Activated T-helper 1 cell treated with anti-CD3 and anti-CD28 coated beads, Interleukin-12 subunit alpha, Interleukin-12 subunit beta, Interleukin-2, Interleukin-4 antibody, amounts not matched to agents 30 ng/mL and 10 ng/mL and 1 ng/mL, durations not matched to agents 14 hours and 24 hours and 36 hours (primary cell): Measurements from ENCODE around the gene TTL. TPM values are rescaled to one million over a fixed set of nuclear protein-coding genes. Genes with fewer than 3 reads are reported as not detected.
"Not testable (repeated sequence)": the region's sequence is repeated elsewhere in the genome, so short reads cannot be mapped to it uniquely, and the experiment has no call there.

Source experiments
- DNase-seq: peaks from one replicate; pipeline ENCODE4 v3.0.0; 2021; ENCODE audit warnings: low spot score
- H3K27ac Mint-ChIP-seq: one replicate; pipeline ENCODE4 v1.8.0; 2021; ENCODE audit warnings: mild to moderate bottlenecking, mixed read lengths
- H3K27me3 Mint-ChIP-seq: one replicate; pipeline ENCODE4 v1.8.0; 2022; ENCODE audit warnings: mild to moderate bottlenecking, moderate library complexity, mixed read lengths; ENCODE audit not compliant: insufficient read depth
- H3K36me3 Mint-ChIP-seq: one replicate; pipeline ENCODE4 v1.8.0; 2021; ENCODE audit warnings: low read depth, mixed read lengths
- H3K4me1 Mint-ChIP-seq: one replicate; pipeline ENCODE4 v1.8.0; 2021; ENCODE audit warnings: low read depth, mixed read lengths
- H3K4me3 Mint-ChIP-seq: one replicate; pipeline ENCODE4 v1.8.0; 2021; ENCODE audit warnings: mild to moderate bottlenecking, moderate library complexity, mixed read lengths
- H3K9me3 Mint-ChIP-seq: one replicate; pipeline ENCODE4 v1.8.0; 2021; ENCODE audit warnings: mixed read lengths
- intact Hi-C: fragments of 100-400 bp; cut with micrococcal nuclease; formaldehyde crosslinking; loops from one replicate; pipeline ENCODE4 v1.15.1; 2024
- total RNA-seq: library from RNA; stranded (reverse); gene quantifications from 2 replicates; pipeline ENCODE4 v1.2.3, GENCODE V29; 2022

The TTL gene
- total RNA-seq, 1 donor from 2014 or later, result 45.2 TPM

DNA sequence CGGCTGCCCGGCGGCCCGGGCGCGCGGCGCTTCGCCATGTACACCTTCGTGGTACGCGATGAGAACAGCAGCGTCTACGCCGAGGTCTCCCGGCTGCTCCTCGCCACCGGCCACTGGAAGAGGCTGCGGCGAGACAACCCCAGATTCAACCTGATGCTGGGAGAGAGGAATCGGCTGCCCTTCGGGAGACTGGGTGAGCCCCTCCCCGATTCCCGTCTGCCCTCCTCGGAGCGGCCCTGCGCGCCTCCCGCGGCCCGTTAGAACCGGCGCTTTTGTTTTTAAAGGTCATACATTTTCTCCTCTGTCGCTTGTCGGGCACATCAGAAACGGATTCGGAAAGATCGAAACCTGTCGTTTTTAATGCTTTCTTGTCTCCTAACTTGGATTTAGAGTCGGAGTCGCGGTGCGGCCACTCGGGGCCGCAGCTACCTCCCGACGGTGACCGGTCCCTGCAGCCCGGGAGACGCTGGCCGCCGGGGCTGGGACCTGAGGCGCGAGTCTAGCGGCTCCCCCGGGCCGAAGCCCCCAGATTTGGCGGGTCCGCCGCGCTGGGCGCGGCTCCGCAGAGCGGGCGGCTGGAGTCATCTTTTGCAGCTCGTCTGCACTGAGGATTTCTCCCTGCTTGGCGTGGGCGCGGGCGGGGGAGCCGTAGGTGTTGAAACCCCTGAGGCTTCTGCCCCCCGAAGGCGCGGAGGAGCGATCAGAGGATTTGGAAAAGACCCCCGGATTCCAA, 519 bp downstream of the TTL start:
- H3K9me3 Mint-ChIP-seq, result no peaks in the 10 kb centered on the region
- peaks cover 22% of the 10 kb centered on the region for H3K36me3 Mint-ChIP-seq
- intact Hi-C loops, result loop anchor here (5.0 kb wide), 5 partner anchors 225 to 360 kb away; partner anchors contain the start of genes CKAP2L and ZC3H8
- peak; percentile 19 for DNase-seq
- H3K4me3 Mint-ChIP-seq, result peak overlapping the region; percentile 93
- peaks cover 51% of the 10 kb centered on the region for H3K4me1 Mint-ChIP-seq
- H3K27me3 Mint-ChIP-seq, result peaks cover 2% of the 10 kb centered on the region
- peak overlapping the region; percentile 91 for H3K27ac Mint-ChIP-seq

- peaks cover 51% of the 10 kb centered on the region for H3K4me1 Mint-ChIP-seq
- peak overlapping the region; percentile 93 for H3K4me3 Mint-ChIP-seq
- DNase-seq, result no peak
- intact Hi-C loops, result loop anchor here (5.0 kb wide), 5 partner anchors 226 to 361 kb away; partner anchors contain the start of genes CKAP2L and ZC3H8
- H3K36me3 Mint-ChIP-seq, result peaks cover 26% of the 10 kb centered on the region
- H3K27me3 Mint-ChIP-seq, result peaks cover 2% of the 10 kb centered on the region
- no peaks in the 10 kb centered on the region for H3K9me3 Mint-ChIP-seq
- peak overlapping the region; percentile 91 for H3K27ac Mint-ChIP-seq
These were observed 1.1 kb downstream of the TTL start for GRCh38 chr2:112483042-112483473.

GRCh38 chr2:112483831-112484230, 1.9 kb downstream of the TTL start:
- peak overlapping the region; percentile 93 for H3K4me3 Mint-ChIP-seq
- peaks cover 26% of the 10 kb centered on the region for H3K36me3 Mint-ChIP-seq
- H3K9me3 Mint-ChIP-seq, result no peaks in the 10 kb centered on the region
- H3K4me1 Mint-ChIP-seq, result peaks cover 51% of the 10 kb centered on the region
- intact Hi-C loops, result loop anchor here (5.0 kb wide), 5 partner anchors 227 to 362 kb away; partner anchors contain the start of genes CKAP2L and ZC3H8
- peaks cover under 1% of the 10 kb centered on the region for H3K27me3 Mint-ChIP-seq
- no peak for DNase-seq
- no peak overlapping the region for H3K27ac Mint-ChIP-seq

DNA sequence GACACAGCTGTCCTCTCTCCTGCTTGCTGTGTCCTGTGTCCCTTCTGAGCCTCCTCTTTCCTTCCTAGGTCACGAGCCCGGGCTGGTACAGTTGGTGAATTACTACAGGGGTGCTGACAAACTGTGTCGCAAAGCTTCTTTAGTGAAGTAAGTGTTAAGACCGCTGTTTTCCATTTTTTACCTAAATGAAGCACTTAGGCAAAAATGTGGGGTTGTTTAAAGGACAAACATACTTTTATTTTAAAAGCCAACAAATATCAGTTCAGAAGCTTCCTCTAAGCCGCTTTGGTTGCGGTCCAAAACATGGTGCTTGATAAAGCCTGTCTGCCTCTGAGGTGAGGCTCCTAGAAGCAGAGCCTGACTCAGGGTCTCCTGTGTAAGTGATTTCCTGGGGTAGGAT, 3.9 kb downstream of the TTL start:
- Mint-ChIP-seq H3K4me1 (peaks cover 45% of the 10 kb centered on the region), H3K27me3 (no peaks in the 10 kb centered on the region), H3K36me3 (peaks cover 33% of the 10 kb centered on the region), H3K27ac (no peak overlapping the region), H3K9me3 (no peaks in the 10 kb centered on the region), H3K4me3 (no peak overlapping the region)
- intact Hi-C loops, result no loop called here
- DNase-seq, result no peak

DNA sequence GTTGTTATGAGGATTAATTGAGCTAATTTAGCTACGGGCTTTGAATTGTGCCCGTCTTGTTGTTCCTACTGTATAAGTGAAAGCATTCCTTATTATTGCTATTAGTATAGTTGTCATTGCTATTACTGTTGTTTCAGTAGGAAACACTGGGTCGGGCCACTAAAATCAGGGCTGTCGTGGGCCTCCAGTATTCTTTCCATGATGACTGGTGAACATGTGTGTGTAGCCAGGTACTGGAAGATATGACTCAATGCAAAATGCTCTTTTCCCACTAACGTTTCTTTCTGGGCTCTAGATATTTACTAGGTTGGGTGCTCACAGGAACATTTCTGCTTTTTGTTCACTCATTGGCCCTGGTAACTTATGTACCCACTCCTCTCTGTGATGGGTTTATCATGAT, 4.9 kb downstream of the TTL start:
- peaks cover 33% of the 10 kb centered on the region for H3K36me3 Mint-ChIP-seq
- H3K27me3 Mint-ChIP-seq, result no peaks in the 10 kb centered on the region
- no peak overlapping the region for H3K4me3 Mint-ChIP-seq
- H3K9me3 Mint-ChIP-seq, result no peaks in the 10 kb centered on the region
- intact Hi-C loops, result no loop called here
- H3K27ac Mint-ChIP-seq, result no peak overlapping the region
- H3K4me1 Mint-ChIP-seq, result peaks cover 38% of the 10 kb centered on the region
- no peak for DNase-seq

DNA sequence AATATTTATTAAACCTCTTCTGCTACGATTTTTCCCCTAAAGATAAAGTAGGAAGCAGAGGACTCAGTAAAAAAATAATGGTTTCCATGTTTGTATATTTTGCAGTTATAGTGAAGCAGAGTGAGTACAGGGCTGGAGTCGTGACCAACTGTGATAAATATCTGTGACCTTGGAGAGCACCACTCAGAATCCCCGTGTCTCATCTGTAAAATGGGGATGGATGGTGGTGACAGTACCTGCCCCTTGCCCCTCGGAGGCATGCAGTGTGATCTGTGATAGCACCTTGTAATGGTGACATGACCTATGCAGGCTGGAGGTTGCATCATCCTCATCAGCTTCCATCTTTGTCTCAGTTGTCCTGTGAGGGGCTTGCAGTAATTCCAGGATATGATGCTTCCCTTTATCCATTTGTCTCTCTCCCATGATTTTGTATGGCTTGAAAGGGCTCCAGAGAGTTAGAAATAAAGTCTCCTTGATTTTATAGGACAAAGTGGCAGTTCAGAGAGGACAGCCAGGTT, 5.5 kb downstream of the TTL start:
- Mint-ChIP-seq H3K4me3 (no peak overlapping the region), H3K9me3 (no peaks in the 10 kb centered on the region), H3K4me1 (peaks cover 38% of the 10 kb centered on the region), H3K36me3 (peaks cover 31% of the 10 kb centered on the region), H3K27ac (no peak overlapping the region), H3K27me3 (no peaks in the 10 kb centered on the region)
- DNase-seq, result no peak
- intact Hi-C loops, result no loop called here

DNA sequence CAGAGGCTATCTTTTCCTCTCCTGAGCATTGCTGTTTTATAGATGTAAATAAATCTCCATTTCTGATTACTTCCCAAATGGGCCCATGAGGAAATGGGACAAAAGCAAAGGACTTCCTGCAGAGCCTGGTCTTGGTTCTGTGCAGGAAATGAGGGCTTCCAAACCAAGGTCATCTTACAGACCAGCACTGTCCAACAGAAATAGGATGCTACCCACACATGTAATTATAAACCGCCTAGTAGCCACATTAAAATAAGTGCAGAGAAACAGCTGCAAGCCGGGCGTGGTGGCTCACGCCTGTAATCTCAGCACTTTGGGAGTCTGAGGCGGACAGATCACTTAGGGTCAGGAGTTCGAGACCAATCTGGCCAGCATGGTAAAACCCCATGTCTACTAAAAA, 6.2 kb downstream of the TTL start:
- Mint-ChIP-seq H3K9me3 (no peaks in the 10 kb centered on the region), H3K36me3 (peaks cover 29% of the 10 kb centered on the region), H3K27ac (no peak overlapping the region), H3K27me3 (no peaks in the 10 kb centered on the region), H3K4me3 (no peak overlapping the region), H3K4me1 (peaks cover 34% of the 10 kb centered on the region)
- intact Hi-C loops, result no loop called here
- no peak for DNase-seq

- Mint-ChIP-seq H3K9me3 (no peaks in the 10 kb centered on the region), H3K27me3 (no peaks in the 10 kb centered on the region), H3K27ac (no peak overlapping the region), H3K4me1 (peaks cover 2% of the 10 kb centered on the region), H3K36me3 (peaks cover 15% of the 10 kb centered on the region), H3K4me3 (no peak overlapping the region)
- DNase-seq, result no peak
- intact Hi-C loops, result no loop called here
These were observed 10.0 kb downstream of the TTL start for GRCh38 chr2:112491946-112492345.

DNA sequence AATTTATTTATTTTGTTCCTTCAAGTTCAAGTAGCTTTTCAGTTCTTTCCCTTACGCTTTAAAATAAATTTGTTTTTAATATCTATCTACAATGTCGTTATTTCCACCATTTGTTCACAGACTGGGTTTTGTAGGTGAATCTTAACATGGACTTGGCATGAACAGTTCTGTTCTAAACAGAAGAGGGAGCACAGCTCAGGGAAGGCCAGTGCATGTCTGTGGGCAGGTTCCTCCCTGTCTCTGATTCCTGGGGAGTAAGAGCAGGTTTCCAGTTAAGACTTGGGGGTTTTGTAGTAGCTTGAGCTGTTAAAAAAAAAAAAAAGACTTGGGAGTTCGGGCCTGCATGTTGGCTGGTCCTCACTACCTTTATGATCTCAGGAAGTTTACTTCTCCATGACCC, 11.1 kb downstream of the TTL start:
- Mint-ChIP-seq H3K4me1 (no peaks in the 10 kb centered on the region), H3K36me3 (peaks cover 10% of the 10 kb centered on the region)

GRCh38 chr2:112493858-112494648, 12.1 kb downstream of the TTL start:
- Mint-ChIP-seq H3K9me3 (no peaks in the 10 kb centered on the region), H3K36me3 (peaks cover 12% of the 10 kb centered on the region), H3K27ac (no peak overlapping the region), H3K4me1 (no peaks in the 10 kb centered on the region), H3K4me3 (no peak overlapping the region), H3K27me3 (no peaks in the 10 kb centered on the region)
- no peak for DNase-seq
- intact Hi-C loops, result no loop called here

More for the DNA sequence above, 11.1 kb downstream of the TTL start:
- no peak for DNase-seq
- intact Hi-C loops, result no loop called here
- no peak overlapping the region for H3K4me3 Mint-ChIP-seq
- H3K27me3 Mint-ChIP-seq, result no peaks in the 10 kb centered on the region
- H3K27ac Mint-ChIP-seq, result no peak overlapping the region
- no peaks in the 10 kb centered on the region for H3K9me3 Mint-ChIP-seq

- H3K4me1 Mint-ChIP-seq, result no peaks in the 10 kb centered on the region
- intact Hi-C loops, result no loop called here
- DNase-seq, result no peak
- H3K27me3 Mint-ChIP-seq, result no peaks in the 10 kb centered on the region
- peaks cover 7% of the 10 kb centered on the region for H3K36me3 Mint-ChIP-seq
- H3K9me3 Mint-ChIP-seq, result no peaks in the 10 kb centered on the region
- no peak overlapping the region for H3K4me3 Mint-ChIP-seq
- no peak overlapping the region for H3K27ac Mint-ChIP-seq
These were observed 12.9 kb downstream of the TTL start for GRCh38 chr2:112494828-112495227.

DNA sequence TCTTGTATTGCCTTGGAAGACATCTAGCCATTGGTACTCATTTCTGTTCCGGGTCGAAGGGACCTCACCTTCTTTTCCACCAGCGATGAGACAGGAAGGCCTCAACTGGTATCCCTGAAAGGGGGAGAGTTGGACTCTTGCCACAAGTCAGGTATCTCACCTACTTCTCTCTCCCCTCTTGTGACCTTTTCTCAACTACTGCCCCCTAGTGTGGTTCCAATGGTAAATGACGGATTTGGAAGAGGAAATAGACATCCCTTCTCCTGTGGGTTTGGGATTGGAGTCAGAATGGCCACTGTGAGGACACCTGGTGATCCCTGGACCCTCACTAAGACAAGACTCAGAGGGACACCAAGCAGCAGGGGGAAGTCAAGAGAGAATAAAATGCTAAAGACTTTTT, 13.9 kb downstream of the TTL start:
- not testable (repeated sequence) for H3K4me3 Mint-ChIP-seq

More for the DNA sequence above, 13.9 kb downstream of the TTL start:
- H3K27me3 Mint-ChIP-seq, H3K27ac Mint-ChIP-seq, H3K9me3 Mint-ChIP-seq, DNase-seq, intact Hi-C loops, H3K4me1 Mint-ChIP-seq, H3K36me3 Mint-ChIP-seq: not testable (repeated sequence)
